ENCODE results near the gene KRTAP17-1.

Gene KRTAP17-1

GRCh38 chr17:41322094-41322902 is 6.8 kb upstream of the KRTAP17-1 start:
- Histone ChIP-seq H3K4me1 (ENCODE audit: low read depth, poor library complexity, severe bottlenecking) (no peaks in the 10 kb centered on the region), H3K79me2 (ENCODE audit: insufficient read depth, low read depth) (no peaks in the 10 kb centered on the region), H3K4me3 (IDR thresholded peaks at IDR 0.05; ENCODE audit: insufficient read depth, low read depth, low read length) (no peak overlapping the region), H3K27me3 (ENCODE audit: insufficient read depth, low read depth) (no peaks in the 10 kb centered on the region; the same call in 1 of the 2 replicates), H3K9ac (no peak overlapping the region), H3K4me2 (no peak overlapping the region), H4K20me1 (ENCODE audit: insufficient read depth) (no peaks in the 10 kb centered on the region), H3K36me3 (ENCODE audit: insufficient read depth) (no peaks in the 10 kb centered on the region), H3K27ac (no peak overlapping the region), H2AFZ (ENCODE audit: low read depth) (no peak overlapping the region)
- TF ChIP-seq, protein P1, sequence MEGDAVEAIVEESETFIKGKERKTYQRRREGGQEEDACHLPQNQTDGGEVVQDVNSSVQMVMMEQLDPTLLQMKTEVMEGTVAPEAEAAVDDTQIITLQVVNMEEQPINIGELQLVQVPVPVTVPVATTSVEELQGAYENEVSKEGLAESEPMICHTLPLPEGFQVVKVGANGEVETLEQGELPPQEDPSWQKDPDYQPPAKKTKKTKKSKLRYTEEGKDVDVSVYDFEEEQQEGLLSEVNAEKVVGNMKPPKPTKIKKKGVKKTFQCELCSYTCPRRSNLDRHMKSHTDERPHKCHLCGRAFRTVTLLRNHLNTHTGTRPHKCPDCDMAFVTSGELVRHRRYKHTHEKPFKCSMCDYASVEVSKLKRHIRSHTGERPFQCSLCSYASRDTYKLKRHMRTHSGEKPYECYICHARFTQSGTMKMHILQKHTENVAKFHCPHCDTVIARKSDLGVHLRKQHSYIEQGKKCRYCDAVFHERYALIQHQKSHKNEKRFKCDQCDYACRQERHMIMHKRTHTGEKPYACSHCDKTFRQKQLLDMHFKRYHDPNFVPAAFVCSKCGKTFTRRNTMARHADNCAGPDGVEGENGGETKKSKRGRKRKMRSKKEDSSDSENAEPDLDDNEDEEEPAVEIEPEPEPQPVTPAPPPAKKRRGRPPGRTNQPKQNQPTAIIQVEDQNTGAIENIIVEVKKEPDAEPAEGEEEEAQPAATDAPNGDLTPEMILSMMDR (conservative IDR thresholded peaks at IDR 0.05; ENCODE audit: low read depth, low read length): peak; percentile 77

GRCh38 chr17:41318231-41318630 is 2.7 kb upstream of the KRTAP17-1 start:
- H3K27ac ChIP-seq: no peak overlapping the region
- H2AFZ ChIP-seq (ENCODE audit: low read depth): no peak overlapping the region
- no peaks in the 10 kb centered on the region for H3K36me3 ChIP-seq (ENCODE audit: insufficient read depth)
- no peaks in the 10 kb centered on the region for H3K4me1 ChIP-seq (ENCODE audit: low read depth, poor library complexity, severe bottlenecking)
- H3K79me2 ChIP-seq (ENCODE audit: insufficient read depth, low read depth): no peaks in the 10 kb centered on the region
- H4K20me1 ChIP-seq (ENCODE audit: insufficient read depth): no peaks in the 10 kb centered on the region
- TF ChIP-seq, protein P1 (conservative IDR thresholded peaks at IDR 0.05; ENCODE audit: low read depth, low read length): no peak
- H3K4me2 ChIP-seq: no peak overlapping the region
- H3K9ac ChIP-seq: no peak overlapping the region
- no peaks in the 10 kb centered on the region for H3K27me3 ChIP-seq (ENCODE audit: insufficient read depth, low read depth)
- no peak overlapping the region for H3K4me3 ChIP-seq (IDR thresholded peaks at IDR 0.05; ENCODE audit: insufficient read depth, low read depth, low read length)

GRCh38 chr17:41315814-41316445 is 420 bp upstream of the KRTAP17-1 start:
- Histone ChIP-seq H3K27me3 (ENCODE audit: insufficient read depth, low read depth) (no peaks in the 10 kb centered on the region), H2AFZ (ENCODE audit: low read depth) (no peak overlapping the region), H3K4me3 (IDR thresholded peaks at IDR 0.05; ENCODE audit: insufficient read depth, low read depth, low read length) (no peak overlapping the region), H3K4me1 (ENCODE audit: low read depth, poor library complexity, severe bottlenecking) (no peaks in the 10 kb centered on the region), H3K79me2 (ENCODE audit: insufficient read depth, low read depth) (no peaks in the 10 kb centered on the region), H3K4me2 (no peak overlapping the region), H3K36me3 (ENCODE audit: insufficient read depth) (no peaks in the 10 kb centered on the region), H3K9ac (no peak overlapping the region), H3K27ac (no peak overlapping the region), H4K20me1 (ENCODE audit: insufficient read depth) (no peaks in the 10 kb centered on the region)
- TF ChIP-seq, protein P1 (conservative IDR thresholded peaks at IDR 0.05; ENCODE audit: low read depth, low read length): no peak

GRCh38 chr17:41311111-41311510 is 4.4 kb downstream of the KRTAP17-1 start:
- Histone ChIP-seq H3K27ac (no peak overlapping the region), H3K36me3 (ENCODE audit: insufficient read depth) (no peaks in the 10 kb centered on the region), H3K79me2 (ENCODE audit: insufficient read depth, low read depth) (no peaks in the 10 kb centered on the region), H3K4me1 (ENCODE audit: low read depth, poor library complexity, severe bottlenecking) (peaks cover 10% of the 10 kb centered on the region), H4K20me1 (ENCODE audit: insufficient read depth) (no peaks in the 10 kb centered on the region), H3K27me3 (ENCODE audit: insufficient read depth, low read depth) (no peaks in the 10 kb centered on the region), H3K4me3 (IDR thresholded peaks at IDR 0.05; ENCODE audit: insufficient read depth, low read depth, low read length) (no peak overlapping the region), H3K4me2 (no peak overlapping the region), H2AFZ (ENCODE audit: low read depth) (no peak overlapping the region), H3K9ac (no peak overlapping the region)
- TF ChIP-seq, protein P1 (conservative IDR thresholded peaks at IDR 0.05; ENCODE audit: low read depth, low read length): no peak
